IPS DF 4.7 (cell line): ENCODE measurements around the gene POLR2J3.
"Not testable (repeated sequence)": the region's sequence is repeated elsewhere in the genome, so short reads cannot be mapped to it uniquely, and the experiment has no call there.

Experiments
- DNase-seq: peaks from one replicate; pipeline ENCODE4 v3.0.0-alpha.2; 2013; ENCODE audit warnings: low spot score; ENCODE audit errors: extremely low read depth

The POLR2J3 gene

GRCh38 chr7:102524803-102525202 is 47.6 kb downstream of the POLR2J3 start:
- not testable (repeated sequence) for DNase-seq

- not testable (repeated sequence) for DNase-seq
Observed at GRCh38 chr7:102520797-102521196, 51.6 kb downstream of the POLR2J3 start.

GRCh38 chr7:102517550-102518147 is 54.7 kb downstream of the POLR2J3 start, which contains the start of gene RASA4B:
Gene RASA4B, minus strand, starts transcription at chr7:102517777. Its CDS starts 67 bp downstream, at chr7:102517710.
- DNase-seq = not testable (repeated sequence)
